SKM-1 (cell line): ENCODE data around the gene CMSS1.
"Not testable (repeated sequence)": the region's sequence is repeated elsewhere in the genome, so short reads cannot be mapped to it uniquely, and the experiment has no call there.

ENCODE experiments used
- DNase-seq: peaks from one replicate; lab custom pipeline; 2025; ENCODE audit not compliant: unreplicated experiment; lab: John Stamatoyannopoulos, UW

Gene CMSS1

GRCh38 chr3:100075196-100075595, 257.5 kb downstream of the CMSS1 start:
- no peak for DNase-seq

GRCh38 chr3:100075851-100076730, 258.4 kb downstream of the CMSS1 start:
- DNase-seq, result no peak

GRCh38 chr3:100076731-100077529, 259.3 kb downstream of the CMSS1 start:
- no peak for DNase-seq

GRCh38 chr3:100079328-100079727, 261.7 kb downstream of the CMSS1 start:
- no peak for DNase-seq

GRCh38 chr3:100080573-100080972, 262.9 kb downstream of the CMSS1 start:
- DNase-seq, result no peak

- DNase-seq, result no peak
These were observed 263.6 kb downstream of the CMSS1 start for GRCh38 chr3:100081311-100081710.

GRCh38 chr3:100081986-100082692, 264.5 kb downstream of the CMSS1 start:
- no peak for DNase-seq

- no peak for DNase-seq
These were observed 265.1 kb downstream of the CMSS1 start for GRCh38 chr3:100082714-100083113.

- no peak for DNase-seq
These were observed 265.5 kb downstream of the CMSS1 start for GRCh38 chr3:100083209-100083608.

GRCh38 chr3:100084100-100084806, 266.6 kb downstream of the CMSS1 start:
- peak; percentile 72 for DNase-seq

- no peak for DNase-seq
These were observed 268.7 kb downstream of the CMSS1 start for GRCh38 chr3:100086401-100086800.

GRCh38 chr3:100087198-100087597, 269.5 kb downstream of the CMSS1 start:
- DNase-seq, result no peak

- no peak for DNase-seq
These were observed 271.2 kb downstream of the CMSS1 start for GRCh38 chr3:100088735-100089368.

- DNase-seq, result peak; percentile 77
These were observed 272.4 kb downstream of the CMSS1 start for GRCh38 chr3:100089812-100090668.

GRCh38 chr3:100090669-100091005, 273.0 kb downstream of the CMSS1 start:
- DNase-seq, result no peak

- no peak for DNase-seq
These were observed 276.2 kb downstream of the CMSS1 start for GRCh38 chr3:100093831-100094230.

- not testable (repeated sequence) for DNase-seq
These were observed 278.6 kb downstream of the CMSS1 start for GRCh38 chr3:100096286-100096685.

GRCh38 chr3:100096866-100097265, 279.2 kb downstream of the CMSS1 start:
- DNase-seq, result no peak
